HCT116 (cell line): ENCODE measurements around the gene RHOT1. TPM values are rescaled to one million over a fixed set of nuclear protein-coding genes. Genes with fewer than 3 reads are reported as not detected.

Source experiments
- ATAC-seq: fragments of 200-7000 bp; cut with Tn5 transposase; 2 replicates; pipeline ENCODE4 v1.9.1; 2020; ENCODE audit warnings: mild to moderate bottlenecking, moderate library complexity
- BruUV-seq: library from RNA; stranded (reverse); fragments of 400-500 nt; replicated peaks from 2 replicates; lab custom pipeline; 2021; lab: Mats Ljungman, UMichigan
- CTCF ChIA-PET: fragments of 300-600 bp; sonication (Branson Sonifier 250); formaldehyde crosslinking; loops from one replicate; lab custom pipeline; 2021; ENCODE audit warnings: antibody characterized with exemption; lab: Charles Lee
- POLR2A ChIA-PET: fragments of 300-600, 350-600 bp; sonication (Branson Sonifier 250); formaldehyde crosslinking; loops from one replicate; lab custom pipeline; 2021; ENCODE audit warnings: antibody characterized with exemption; lab: Charles Lee
- RAD21 ChIA-PET, 2 experiments: fragments of 300-600 bp; sonication (Branson Sonifier 250); formaldehyde crosslinking; loops; one replicate each; lab custom pipeline; 2023; ENCODE audit warnings: low total read pairs in 2 of 2; ENCODE audit not compliant: uncharacterized antibody in 2 of 2, unreplicated experiment in 2 of 2, low non-redundant PET in 1 of 2; lab: Charles Lee
- DNase-seq: peaks from one replicate; pipeline ENCODE4 v3.0.0-alpha.2; 2010; ENCODE audit warnings: low read depth, low spot score
- H2AFZ ChIP-seq: fragments of 200-600 bp; shearing (Covaris generic), sonication (generic); 2 replicates; pipeline ENCODE4 v1.6.1; 2017; ENCODE audit warnings: low read depth, mixed run types, mixed read lengths, antibody characterized with exemption, low read length; ENCODE audit not compliant: poor library complexity, severe bottlenecking
- H3K27ac ChIP-seq: 2 replicates; pipeline ENCODE4 v1.5.1; 2012; ENCODE audit warnings: low read depth, low read length
- H3K27me3 ChIP-seq: fragments of 200-600 bp; sonication (generic); 2 replicates; pipeline ENCODE4 v1.6.1; 2016; ENCODE audit warnings: mixed run types, low read length, mixed read lengths; ENCODE audit not compliant: insufficient read depth
- H3K36me3 ChIP-seq, 2 experiments: fragments of 200-500 bp in 1 of 2; fragments of 200-600 bp in 1 of 2; sonication (Bioruptor generic) in 1 of 2; sonication (generic) in 1 of 2; 2 replicates each; pipeline versions ENCODE4 v1.5.1 to v1.6.1; 2014 to 2016; ENCODE audit warnings: low read length in 2 of 2, inconsistent platforms in 1 of 2, mixed read lengths in 1 of 2, mixed run types in 1 of 2; ENCODE audit not compliant: insufficient read depth in 2 of 2, control insufficient read depth in 1 of 2
- H3K4me1 ChIP-seq, 2 experiments: fragments of 200-600 bp in 1 of 2; sonication (generic) in 1 of 2; 2 replicates each; pipeline versions ENCODE4 v1.5.1 to v1.6.1; 2012 to 2017; ENCODE audit warnings: low read length in 2 of 2, inconsistent platforms in 1 of 2, mild to moderate bottlenecking in 1 of 2, mixed read lengths in 1 of 2, mixed run types in 1 of 2, moderate library complexity in 1 of 2; ENCODE audit not compliant: insufficient read depth in 2 of 2, control insufficient read depth in 1 of 2
- H3K4me2 ChIP-seq: fragments of 200-600 bp; sonication (generic); 2 replicates; pipeline ENCODE4 v1.6.1; 2017; ENCODE audit warnings: mixed run types, low read length, mixed read lengths
- H3K4me3 ChIP-seq, 2 experiments: fragments of 200-600 bp in 1 of 2; sonication (generic) in 1 of 2; replicated peaks in 1 of 2; 2 replicates each; pipeline ENCODE4 v1.5.1; 2011 to 2016; ENCODE audit warnings: low read length in 2 of 2, control low read depth in 1 of 2, low read depth in 1 of 2, mild to moderate bottlenecking in 1 of 2, mixed read lengths in 1 of 2, mixed run types in 1 of 2
- H3K79me2 ChIP-seq: fragments of 200-600 bp; sonication (generic); 2 replicates; pipeline ENCODE4 v1.6.1; 2017; ENCODE audit warnings: mild to moderate bottlenecking, mixed run types, low read length, moderate library complexity, mixed read lengths; ENCODE audit not compliant: insufficient read depth
- H3K9ac ChIP-seq: fragments of 200-600 bp; sonication (generic); 2 replicates; pipeline ENCODE4 v1.6.1; 2016; ENCODE audit warnings: low read length, mixed read lengths
- H3K9me2 ChIP-seq: fragments of 200-600 bp; sonication (generic), shearing (Covaris generic); 2 replicates; pipeline ENCODE4 v1.6.1; 2017; ENCODE audit warnings: mixed run types, mild to moderate bottlenecking, moderate library complexity; ENCODE audit not compliant: insufficient read depth
- H3K9me3 ChIP-seq, 2 experiments: fragments of 200-500 bp in 1 of 2; fragments of 200-600 bp in 1 of 2; sonication (Bioruptor generic) in 1 of 2; sonication (generic) in 1 of 2; 2 replicates each; pipeline ENCODE4 v1.6.1; 2014 to 2017; ENCODE audit warnings: low read length in 2 of 2, mixed read lengths in 2 of 2, inconsistent platforms in 1 of 2, low read depth in 1 of 2, mild to moderate bottlenecking in 1 of 2, mixed run types in 1 of 2, moderate library complexity in 1 of 2; ENCODE audit not compliant: control insufficient read depth in 1 of 2, insufficient read depth in 1 of 2
- H4K20me1 ChIP-seq: fragments of 200-600 bp; sonication (generic), shearing (Covaris generic); 2 replicates; pipeline ENCODE4 v1.6.1; 2017; ENCODE audit warnings: mixed run types, mild to moderate bottlenecking, moderate library complexity; ENCODE audit not compliant: insufficient read depth
- CBX3 ChIP-seq: IDR thresholded peaks from 2 replicates; pipeline ENCODE4 v1.6.1; 2012; ENCODE audit warnings: low read depth
- CEBPB ChIP-seq: IDR thresholded peaks from 2 replicates; pipeline ENCODE4 v1.6.1; 2012; ENCODE audit warnings: low read depth
- ELF1 ChIP-seq: IDR thresholded peaks from 2 replicates; pipeline ENCODE4 v1.6.1; 2012; ENCODE audit warnings: low read depth, borderline replicate concordance
- EZH2 ChIP-seq: fragments of 200-600 bp; sonication (generic); IDR thresholded peaks from 2 replicates; pipeline ENCODE4 v1.6.1; 2017; ENCODE audit warnings: antibody characterized with exemption, mixed run types
- EZH2phosphoT487 ChIP-seq: fragments of 200-600 bp; IDR thresholded peaks from 2 replicates; pipeline ENCODE4 v1.6.1; 2018; ENCODE audit warnings: antibody characterized with exemption, borderline replicate concordance
- POLR2A ChIP-seq: IDR thresholded peaks from 2 replicates; pipeline ENCODE4 v1.7.0; 2011; ENCODE audit warnings: borderline replicate concordance; ENCODE audit not compliant: insufficient read depth, insufficient read length; ENCODE audit errors: extremely low read depth
- RAD21 ChIP-seq: IDR thresholded peaks from 2 replicates; pipeline ENCODE4 v1.6.1; 2012; ENCODE audit warnings: low read depth, mild to moderate bottlenecking
- SIN3A ChIP-seq: IDR thresholded peaks from 2 replicates; pipeline ENCODE4 v1.6.1; 2012; ENCODE audit warnings: low read depth
- SP1 ChIP-seq: IDR thresholded peaks from 2 replicates; pipeline ENCODE4 v1.6.1; 2012; ENCODE audit warnings: low read depth
- SRF ChIP-seq: IDR thresholded peaks from 2 replicates; pipeline ENCODE4 v1.6.1; 2012; ENCODE audit warnings: low read depth
- YY1 ChIP-seq: IDR thresholded peaks from 2 replicates; pipeline ENCODE4 v1.6.1; 2011; ENCODE audit warnings: low read length, low read depth, moderate library complexity, mild to moderate bottlenecking; ENCODE audit not compliant: insufficient replicate concordance; ENCODE audit errors: extremely low read depth
- intact Hi-C: fragments of 100-400 bp; cut with micrococcal nuclease; formaldehyde crosslinking; loops from 2 replicates; pipeline ENCODE4 v1.10.0; 2022
- total RNA-seq: library from RNA; stranded (reverse); gene quantifications from one replicate; pipeline ENCODE4 v1.2.1, GENCODE V29; 2021; ENCODE audit not compliant: unreplicated experiment
- TF ChIP-seq, protein P1 (sequence below): IDR thresholded peaks from 2 replicates; pipeline ENCODE4 v1.6.1; 2012
- TF ChIP-seq, protein P2 (sequence below), 3 experiments: fragments of 200-600 bp in 1 of 3; sonication (generic) in 1 of 3; IDR thresholded peaks in 2 of 3; conservative IDR thresholded peaks in 1 of 3; 2 replicates each; pipeline ENCODE4 v1.5.1; 2012 to 2017; ENCODE audit warnings: low read depth in 2 of 3, low read length in 2 of 3, antibody characterized with exemption in 1 of 3, borderline replicate concordance in 1 of 3, control low read depth in 1 of 3, mild to moderate bottlenecking in 1 of 3, mixed read lengths in 1 of 3, mixed run types in 1 of 3, moderate library complexity in 1 of 3; ENCODE audit not compliant: insufficient read depth in 1 of 3

RHOT1 gene
- total RNA-seq, 1 experiment from 2014 or later: 33.3 TPM

DNA sequence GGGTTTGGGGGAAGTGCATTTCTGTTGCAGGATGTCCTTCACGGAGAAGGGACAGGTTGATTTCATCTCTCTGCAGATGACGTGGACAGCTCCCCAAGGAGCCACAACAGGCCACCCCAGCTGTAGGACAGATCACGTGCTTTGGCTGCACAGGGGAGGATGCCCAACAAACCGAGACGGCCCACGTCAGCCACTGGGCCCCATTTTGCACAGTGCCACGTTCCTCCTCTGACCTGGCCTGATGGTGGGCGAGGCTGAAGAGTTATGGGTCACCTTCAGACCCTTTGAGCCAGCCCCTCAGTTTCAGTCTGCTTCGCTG is 114.4 kb downstream of the RHOT1 start:
- H4K20me1 ChIP-seq: no peaks in the 10 kb centered on the region
- no peaks in the 10 kb centered on the region for H3K36me3 ChIP-seq
- DNase-seq (no peak), ATAC-seq (no peak)
- no peaks in the 10 kb centered on the region for H3K27me3 ChIP-seq
- no peaks in the 10 kb centered on the region for H3K9me3 ChIP-seq
- ChIA-PET CTCF (no interaction called here), POLR2A (no interaction called here), RAD21 (no interaction called here)
- no peak overlapping the region for H2AFZ ChIP-seq
- H3K27ac ChIP-seq: no peak overlapping the region
- no peaks in the 10 kb centered on the region for H3K4me1 ChIP-seq
- TF ChIP-seq EZH2phosphoT487 (no peak), YY1 (no peak), SP1 (no peak), ELF1 (no peak), RAD21 (no peak), SIN3A (no peak)
- TF ChIP-seq, protein P1, sequence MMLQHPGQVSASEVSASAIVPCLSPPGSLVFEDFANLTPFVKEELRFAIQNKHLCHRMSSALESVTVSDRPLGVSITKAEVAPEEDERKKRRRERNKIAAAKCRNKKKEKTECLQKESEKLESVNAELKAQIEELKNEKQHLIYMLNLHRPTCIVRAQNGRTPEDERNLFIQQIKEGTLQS: no peak
- no TSS peak for BruUV-seq
- no peaks in the 10 kb centered on the region for H3K9me2 ChIP-seq
- intact Hi-C loops: loop anchor here (10.0 kb wide), 1 partner anchor 498 kb away; no protein-coding TSS in a partner anchor
- no peak overlapping the region for H3K9ac ChIP-seq
- no peaks in the 10 kb centered on the region for H3K79me2 ChIP-seq
- H3K4me2 ChIP-seq: no peak overlapping the region
- no peak overlapping the region for H3K4me3 ChIP-seq

DNA sequence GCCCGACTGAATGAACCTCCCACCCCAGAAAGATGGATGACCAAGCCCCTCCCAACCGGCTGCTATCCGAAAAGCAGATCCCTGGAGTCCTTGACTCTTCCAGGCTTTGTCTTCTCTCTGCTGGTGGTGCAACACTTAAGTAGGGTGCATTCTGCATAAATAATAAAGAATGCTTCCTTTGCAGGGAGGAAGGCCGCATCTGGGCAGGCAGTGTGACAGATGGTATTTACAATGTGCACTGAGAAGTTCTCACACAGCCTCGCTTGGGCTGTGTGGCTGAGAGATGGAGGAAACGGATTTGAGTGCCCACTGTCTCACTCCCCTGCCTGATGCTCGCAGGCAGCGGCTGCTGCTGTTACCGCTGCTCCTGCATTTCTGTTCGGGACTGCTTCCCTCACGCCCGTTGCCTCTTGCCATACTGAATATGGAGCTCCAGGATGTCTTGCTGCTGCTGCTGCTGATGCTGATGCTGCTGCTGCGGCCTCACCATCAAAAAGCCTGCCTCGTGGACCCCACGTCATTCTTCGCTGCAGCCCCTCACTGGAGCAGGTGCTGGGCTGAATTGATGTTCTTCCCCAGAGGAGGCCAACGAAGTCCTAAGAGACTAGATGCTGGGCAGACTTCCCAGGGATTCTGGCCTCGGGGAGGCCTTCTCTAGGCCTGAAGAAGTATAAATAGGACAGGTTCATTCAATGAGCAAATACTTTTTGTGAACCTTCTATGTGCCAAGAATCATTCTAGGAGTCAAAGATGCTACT is 116.3 kb downstream of the RHOT1 start:
- Histone ChIP-seq H3K9me3 (no peaks in the 10 kb centered on the region), H3K4me2 (no peak overlapping the region), H3K27ac (no peak overlapping the region), H3K27me3 (no peaks in the 10 kb centered on the region), H3K4me3 (no peak overlapping the region), H3K9me2 (no peaks in the 10 kb centered on the region), H3K9ac (no peak overlapping the region), H3K4me1 (no peaks in the 10 kb centered on the region)
- intact Hi-C loops: loop anchor here (10.0 kb wide), 1 partner anchor 496 kb away; no protein-coding TSS in a partner anchor
- no peak for DNase-seq
- ChIA-PET POLR2A (no interaction called here), RAD21 (no interaction called here)
- TF ChIP-seq, protein P2, sequence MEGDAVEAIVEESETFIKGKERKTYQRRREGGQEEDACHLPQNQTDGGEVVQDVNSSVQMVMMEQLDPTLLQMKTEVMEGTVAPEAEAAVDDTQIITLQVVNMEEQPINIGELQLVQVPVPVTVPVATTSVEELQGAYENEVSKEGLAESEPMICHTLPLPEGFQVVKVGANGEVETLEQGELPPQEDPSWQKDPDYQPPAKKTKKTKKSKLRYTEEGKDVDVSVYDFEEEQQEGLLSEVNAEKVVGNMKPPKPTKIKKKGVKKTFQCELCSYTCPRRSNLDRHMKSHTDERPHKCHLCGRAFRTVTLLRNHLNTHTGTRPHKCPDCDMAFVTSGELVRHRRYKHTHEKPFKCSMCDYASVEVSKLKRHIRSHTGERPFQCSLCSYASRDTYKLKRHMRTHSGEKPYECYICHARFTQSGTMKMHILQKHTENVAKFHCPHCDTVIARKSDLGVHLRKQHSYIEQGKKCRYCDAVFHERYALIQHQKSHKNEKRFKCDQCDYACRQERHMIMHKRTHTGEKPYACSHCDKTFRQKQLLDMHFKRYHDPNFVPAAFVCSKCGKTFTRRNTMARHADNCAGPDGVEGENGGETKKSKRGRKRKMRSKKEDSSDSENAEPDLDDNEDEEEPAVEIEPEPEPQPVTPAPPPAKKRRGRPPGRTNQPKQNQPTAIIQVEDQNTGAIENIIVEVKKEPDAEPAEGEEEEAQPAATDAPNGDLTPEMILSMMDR (IDR thresholded peaks at IDR 0.05 in 2 of 3, conservative IDR thresholded peaks at IDR 0.05 in 1 of 3; ENCODE audit: borderline replicate concordance in 1 of 3, insufficient read depth in 1 of 3, low read depth in 2 of 3, low read length in 2 of 3): no peak
- TF ChIP-seq POLR2A: no peak
- no peak for TF ChIP-seq SRF
- TF ChIP-seq RAD21: no peak
- TF ChIP-seq SP1: no peak
- TF ChIP-seq EZH2phosphoT487: no peak
- no peak for TF ChIP-seq EZH2
- TF ChIP-seq CBX3: no peak
- no peak for TF ChIP-seq CEBPB
- TF ChIP-seq ELF1: no peak
- TF ChIP-seq, all 23 proteins: peak for 0
- CTCF ChIA-PET: no interaction called here
- H3K79me2 ChIP-seq: no peaks in the 10 kb centered on the region
- H2AFZ ChIP-seq: no peak overlapping the region
- H3K36me3 ChIP-seq: no peaks in the 10 kb centered on the region
- BruUV-seq: no TSS peak
- ATAC-seq: no peak
- H4K20me1 ChIP-seq: no peaks in the 10 kb centered on the region
